ENCODE measurements around the gene DGCR8.

The DGCR8 gene

GRCh38 chr22:20089226-20089976 is 9.4 kb downstream of the DGCR8 start:
- DNase-seq (ENCODE audit: low read depth, low spot score), result no peak
- Histone ChIP-seq H3K36me3 (ENCODE audit: insufficient read depth, low read length) (peaks cover 97% of the 10 kb centered on the region), H3K9me3 (ENCODE audit: low read depth, low read length) (no peaks in the 10 kb centered on the region), H3K27ac (no peak overlapping the region), H3K9ac (ENCODE audit: insufficient read length) (no peak overlapping the region), H3K4me3 (no peak overlapping the region)
- TF ChIP-seq POLR2AphosphoS5 (IDR thresholded peaks at IDR 0.05; ENCODE audit: borderline replicate concordance, low read depth, low read length) (no peak), FOXP2 (optimal IDR thresholded peaks at IDR 0.05; ENCODE audit: control extremely low read depth, extremely low read length, insufficient read depth) (no peak), EZH2 (IDR thresholded peaks at IDR 0.05) (no peak)

GRCh38 chr22:20089977-20090729 is 10.1 kb downstream of the DGCR8 start:
- no peaks in the 10 kb centered on the region for H3K9me3 ChIP-seq (ENCODE audit: low read depth, low read length)
- no peak overlapping the region for H3K27ac ChIP-seq
- no peak overlapping the region for H3K9ac ChIP-seq (ENCODE audit: insufficient read length)
- H3K36me3 ChIP-seq (ENCODE audit: insufficient read depth, low read length), result peaks cover 100% of the 10 kb centered on the region
- DNase-seq (ENCODE audit: low read depth, low spot score), result no peak
- no peak for TF ChIP-seq EZH2 (IDR thresholded peaks at IDR 0.05)
- no peak for TF ChIP-seq FOXP2 (optimal IDR thresholded peaks at IDR 0.05; ENCODE audit: control extremely low read depth, extremely low read length, insufficient read depth)
- no peak for TF ChIP-seq POLR2AphosphoS5 (IDR thresholded peaks at IDR 0.05; ENCODE audit: borderline replicate concordance, low read depth, low read length)
- H3K4me3 ChIP-seq, result no peak overlapping the region

GRCh38 chr22:20090730-20091240 is 10.7 kb downstream of the DGCR8 start:
- H3K9ac ChIP-seq (ENCODE audit: insufficient read length), result no peak overlapping the region
- H3K9me3 ChIP-seq (ENCODE audit: low read depth, low read length), result no peaks in the 10 kb centered on the region
- TF ChIP-seq EZH2 (IDR thresholded peaks at IDR 0.05) (no peak), FOXP2 (optimal IDR thresholded peaks at IDR 0.05; ENCODE audit: control extremely low read depth, extremely low read length, insufficient read depth) (no peak), POLR2AphosphoS5 (IDR thresholded peaks at IDR 0.05; ENCODE audit: borderline replicate concordance, low read depth, low read length) (no peak)
- H3K36me3 ChIP-seq (ENCODE audit: insufficient read depth, low read length), result peaks cover 100% of the 10 kb centered on the region
- H3K27ac ChIP-seq, result no peak overlapping the region
- no peak for DNase-seq (ENCODE audit: low read depth, low spot score)
- no peak overlapping the region for H3K4me3 ChIP-seq

GRCh38 chr22:20091690-20092476 is 11.8 kb downstream of the DGCR8 start:
- no peaks in the 10 kb centered on the region for H3K9me3 ChIP-seq (ENCODE audit: low read depth, low read length)
- H3K36me3 ChIP-seq (ENCODE audit: insufficient read depth, low read length), result peaks cover 100% of the 10 kb centered on the region
- no peak for TF ChIP-seq POLR2AphosphoS5 (IDR thresholded peaks at IDR 0.05; ENCODE audit: borderline replicate concordance, low read depth, low read length)
- no peak for TF ChIP-seq EZH2 (IDR thresholded peaks at IDR 0.05)
- TF ChIP-seq FOXP2 (optimal IDR thresholded peaks at IDR 0.05; ENCODE audit: control extremely low read depth, extremely low read length, insufficient read depth), result no peak
- H3K4me3 ChIP-seq, result no peak overlapping the region
- H3K27ac ChIP-seq, result no peak overlapping the region
- H3K9ac ChIP-seq (ENCODE audit: insufficient read length), result no peak overlapping the region
- DNase-seq (ENCODE audit: low read depth, low spot score), result no peak

- TF ChIP-seq FOXP2 (optimal IDR thresholded peaks at IDR 0.05; ENCODE audit: control extremely low read depth, extremely low read length, insufficient read depth), result no peak
- no peak for TF ChIP-seq EZH2 (IDR thresholded peaks at IDR 0.05)
- no peak for TF ChIP-seq POLR2AphosphoS5 (IDR thresholded peaks at IDR 0.05; ENCODE audit: borderline replicate concordance, low read depth, low read length)
- H3K27ac ChIP-seq, result no peak overlapping the region
- H3K4me3 ChIP-seq, result no peak overlapping the region
- H3K9me3 ChIP-seq (ENCODE audit: low read depth, low read length), result no peaks in the 10 kb centered on the region
- H3K9ac ChIP-seq (ENCODE audit: insufficient read length), result no peak overlapping the region
- peaks cover 100% of the 10 kb centered on the region for H3K36me3 ChIP-seq (ENCODE audit: insufficient read depth, low read length)
- no peak for DNase-seq (ENCODE audit: low read depth, low spot score)
Observed at GRCh38 chr22:20092477-20092854, 12.4 kb downstream of the DGCR8 start.

- no peaks in the 10 kb centered on the region for H3K9me3 ChIP-seq (ENCODE audit: low read depth, low read length)
- H3K27ac ChIP-seq, result no peak overlapping the region
- peaks cover 95% of the 10 kb centered on the region for H3K36me3 ChIP-seq (ENCODE audit: insufficient read depth, low read length)
- H3K9ac ChIP-seq (ENCODE audit: insufficient read length), result no peak overlapping the region
- TF ChIP-seq POLR2AphosphoS5 (IDR thresholded peaks at IDR 0.05; ENCODE audit: borderline replicate concordance, low read depth, low read length), result no peak
- no peak overlapping the region for H3K4me3 ChIP-seq
- DNase-seq (ENCODE audit: low read depth, low spot score), result no peak
Observed at GRCh38 chr22:20093418-20094196, 13.6 kb downstream of the DGCR8 start.

GRCh38 chr22:20094197-20094807 is 14.3 kb downstream of the DGCR8 start:
- Histone ChIP-seq H3K27ac (no peak overlapping the region), H3K36me3 (ENCODE audit: insufficient read depth, low read length) (peaks cover 95% of the 10 kb centered on the region), H3K4me3 (no peak overlapping the region), H3K9me3 (ENCODE audit: low read depth, low read length) (no peaks in the 10 kb centered on the region), H3K9ac (ENCODE audit: insufficient read length) (no peak overlapping the region)
- TF ChIP-seq POLR2AphosphoS5 (IDR thresholded peaks at IDR 0.05; ENCODE audit: borderline replicate concordance, low read depth, low read length), result no peak
- TF ChIP-seq FOXP2 (optimal IDR thresholded peaks at IDR 0.05; ENCODE audit: control extremely low read depth, extremely low read length, insufficient read depth), result no peak
- TF ChIP-seq EZH2 (IDR thresholded peaks at IDR 0.05), result no peak
- DNase-seq (ENCODE audit: low read depth, low spot score), result no peak
